Fibroblast of lung (primary cell): ENCODE data around the gene CHMP4B.

ENCODE experiments used
- EZH2 ChIP-seq: IDR thresholded peaks from 2 replicates; pipeline ENCODE4 v1.5.1; 2012; ENCODE audit warnings: low read length, control low read depth, mild to moderate bottlenecking; ENCODE audit errors: missing control alignments
- TF ChIP-seq, protein P1 (sequence below), 2 donors: IDR thresholded peaks in 1 of 2; conservative IDR thresholded peaks in 1 of 2; 1 replicate in 1 of 2; 2 replicates in 1 of 2; pipeline ENCODE4 v1.5.1; 2011 to 2012; ENCODE audit warnings: low read length in 2 of 2, control low read depth in 1 of 2, inconsistent platforms in 1 of 2, low read depth in 1 of 2, mild to moderate bottlenecking in 1 of 2

GRCh38 chr20:33791540-33791939 is 19.6 kb upstream of the CHMP4B start:
- TF ChIP-seq, protein P1, sequence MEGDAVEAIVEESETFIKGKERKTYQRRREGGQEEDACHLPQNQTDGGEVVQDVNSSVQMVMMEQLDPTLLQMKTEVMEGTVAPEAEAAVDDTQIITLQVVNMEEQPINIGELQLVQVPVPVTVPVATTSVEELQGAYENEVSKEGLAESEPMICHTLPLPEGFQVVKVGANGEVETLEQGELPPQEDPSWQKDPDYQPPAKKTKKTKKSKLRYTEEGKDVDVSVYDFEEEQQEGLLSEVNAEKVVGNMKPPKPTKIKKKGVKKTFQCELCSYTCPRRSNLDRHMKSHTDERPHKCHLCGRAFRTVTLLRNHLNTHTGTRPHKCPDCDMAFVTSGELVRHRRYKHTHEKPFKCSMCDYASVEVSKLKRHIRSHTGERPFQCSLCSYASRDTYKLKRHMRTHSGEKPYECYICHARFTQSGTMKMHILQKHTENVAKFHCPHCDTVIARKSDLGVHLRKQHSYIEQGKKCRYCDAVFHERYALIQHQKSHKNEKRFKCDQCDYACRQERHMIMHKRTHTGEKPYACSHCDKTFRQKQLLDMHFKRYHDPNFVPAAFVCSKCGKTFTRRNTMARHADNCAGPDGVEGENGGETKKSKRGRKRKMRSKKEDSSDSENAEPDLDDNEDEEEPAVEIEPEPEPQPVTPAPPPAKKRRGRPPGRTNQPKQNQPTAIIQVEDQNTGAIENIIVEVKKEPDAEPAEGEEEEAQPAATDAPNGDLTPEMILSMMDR (conservative IDR thresholded peaks at IDR 0.05 in 1 of 2, IDR thresholded peaks at IDR 0.05 in 1 of 2; ENCODE audit: low read depth in 1 of 2, low read length in 2 of 2): no peak
- no peak for TF ChIP-seq EZH2
